ENCODE data around the gene RNF121.

Gene RNF121

DNA sequence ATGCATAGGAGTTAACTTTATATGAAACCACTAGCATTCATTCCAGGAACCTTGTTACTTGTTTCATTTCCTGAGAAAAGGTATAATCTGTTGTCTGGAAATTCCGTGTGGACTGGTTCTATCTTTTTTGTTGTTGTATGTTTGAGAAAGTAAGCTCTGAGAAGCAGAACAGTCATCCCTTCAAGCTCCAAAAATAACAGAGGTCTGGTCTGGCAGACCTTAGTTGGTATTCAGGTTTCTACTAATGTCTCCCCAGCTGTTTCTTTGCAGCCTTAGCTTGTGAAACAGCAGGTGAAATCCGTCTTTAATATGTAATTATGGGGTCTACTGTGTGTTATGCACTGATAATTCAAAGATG is 2.4 kb downstream of the RNF121 start:
- in situ Hi-C loops (cut with HindIII; ENCODE audit: low pct_ligation_motif_present, low pct_unique_long_range_greater_than_20kb, low sequenced_read_pairs), result no loop called here
- DNase-seq, result no peak

DNA sequence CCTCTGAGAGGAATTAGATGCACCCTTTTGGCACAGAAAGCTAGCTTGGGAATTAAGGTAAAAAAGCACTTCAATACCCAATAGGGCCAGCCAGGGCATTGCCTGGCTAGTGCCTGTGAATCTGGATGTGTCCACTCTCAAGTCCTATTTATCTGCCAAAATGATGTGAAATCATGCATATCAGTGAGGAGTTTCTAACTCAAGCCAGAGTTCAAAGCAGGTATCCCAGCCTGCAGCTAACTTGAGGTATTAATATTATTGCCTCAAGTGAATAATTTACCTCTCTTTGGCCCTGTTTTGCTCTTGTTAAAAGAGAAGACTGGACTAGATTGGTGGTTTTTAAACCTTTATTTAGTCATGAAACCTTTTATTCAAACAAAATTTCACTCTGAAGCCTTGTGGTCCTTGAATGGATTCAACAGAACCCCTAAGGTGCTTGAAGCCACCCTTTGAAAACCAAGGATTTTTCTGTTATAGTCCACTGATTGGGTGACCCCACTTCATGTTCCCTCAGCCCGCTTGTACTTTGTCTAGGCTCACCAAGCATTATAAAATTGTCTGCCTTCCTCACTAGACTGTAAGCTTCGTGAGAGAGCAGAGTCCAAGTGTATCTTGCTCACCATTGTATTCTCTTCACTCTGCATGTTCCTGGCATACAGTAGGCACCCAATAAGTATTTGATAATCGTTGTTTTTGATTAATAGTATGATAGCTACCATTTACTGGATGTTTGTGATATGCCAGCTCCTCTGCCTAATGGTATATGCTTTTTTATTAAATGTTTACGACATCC is 4.5 kb downstream of the RNF121 start:
- in situ Hi-C loops (cut with HindIII; ENCODE audit: low pct_ligation_motif_present, low pct_unique_long_range_greater_than_20kb, low sequenced_read_pairs), result no loop called here
- DNase-seq, result peak; percentile 25

DNA sequence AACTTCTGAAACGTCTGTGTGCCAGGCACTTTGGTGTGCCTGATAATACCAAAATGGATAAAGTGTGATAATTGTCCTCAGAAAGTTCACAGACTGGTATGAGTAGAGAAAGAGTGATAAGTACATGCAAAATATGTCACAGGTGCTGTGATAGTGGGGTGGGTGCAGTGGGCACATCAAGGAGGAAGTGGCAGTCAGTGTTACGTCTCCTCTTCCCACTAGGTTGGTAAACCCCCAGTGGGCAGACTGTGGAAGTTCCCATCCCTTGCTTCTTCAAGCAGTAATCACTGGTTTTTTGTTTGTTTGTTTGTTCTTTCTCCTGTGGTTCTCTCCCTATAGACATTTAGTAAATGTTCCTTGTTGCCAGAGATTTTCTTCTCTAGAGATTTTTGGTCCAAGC is 5.4 kb downstream of the RNF121 start:
- in situ Hi-C loops (cut with HindIII; ENCODE audit: low pct_ligation_motif_present, low pct_unique_long_range_greater_than_20kb, low sequenced_read_pairs), result no loop called here
- DNase-seq, result no peak

GRCh38 chr11:71935338-71935925 is 6.6 kb downstream of the RNF121 start:
- in situ Hi-C loops (cut with HindIII; ENCODE audit: low pct_ligation_motif_present, low pct_unique_long_range_greater_than_20kb, low sequenced_read_pairs), result no loop called here
- no peak for DNase-seq

- in situ Hi-C loops (cut with HindIII; ENCODE audit: low pct_ligation_motif_present, low pct_unique_long_range_greater_than_20kb, low sequenced_read_pairs), result no loop called here
Measured at GRCh38 chr11:71936825-71937224, 8.0 kb downstream of the RNF121 start.

DNA sequence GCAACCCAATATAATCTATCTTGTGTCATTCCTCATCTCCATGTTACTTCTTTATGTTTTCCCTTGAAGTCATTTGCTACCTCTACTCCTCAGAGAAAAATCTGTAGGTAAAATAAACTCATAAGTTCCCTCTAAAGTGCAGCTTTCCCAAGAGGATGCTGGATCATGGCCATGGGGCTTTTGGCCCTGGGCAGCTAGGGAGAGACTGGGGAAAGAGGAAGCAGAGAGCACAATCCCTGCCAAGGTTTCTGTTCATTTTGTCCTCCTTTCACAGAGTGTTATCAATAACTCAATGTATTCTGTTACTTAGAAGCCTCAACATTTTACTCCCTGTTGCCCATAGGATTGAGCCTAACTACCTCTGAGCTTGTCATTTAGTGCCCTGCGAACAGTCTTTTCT is 9.0 kb downstream of the RNF121 start:
- no peak for DNase-seq
- in situ Hi-C loops (cut with HindIII; ENCODE audit: low pct_ligation_motif_present, low pct_unique_long_range_greater_than_20kb, low sequenced_read_pairs), result no loop called here

More at GRCh38 chr11:71936825-71937224, 8.0 kb downstream of the RNF121 start:
- DNase-seq, result no peak

DNA sequence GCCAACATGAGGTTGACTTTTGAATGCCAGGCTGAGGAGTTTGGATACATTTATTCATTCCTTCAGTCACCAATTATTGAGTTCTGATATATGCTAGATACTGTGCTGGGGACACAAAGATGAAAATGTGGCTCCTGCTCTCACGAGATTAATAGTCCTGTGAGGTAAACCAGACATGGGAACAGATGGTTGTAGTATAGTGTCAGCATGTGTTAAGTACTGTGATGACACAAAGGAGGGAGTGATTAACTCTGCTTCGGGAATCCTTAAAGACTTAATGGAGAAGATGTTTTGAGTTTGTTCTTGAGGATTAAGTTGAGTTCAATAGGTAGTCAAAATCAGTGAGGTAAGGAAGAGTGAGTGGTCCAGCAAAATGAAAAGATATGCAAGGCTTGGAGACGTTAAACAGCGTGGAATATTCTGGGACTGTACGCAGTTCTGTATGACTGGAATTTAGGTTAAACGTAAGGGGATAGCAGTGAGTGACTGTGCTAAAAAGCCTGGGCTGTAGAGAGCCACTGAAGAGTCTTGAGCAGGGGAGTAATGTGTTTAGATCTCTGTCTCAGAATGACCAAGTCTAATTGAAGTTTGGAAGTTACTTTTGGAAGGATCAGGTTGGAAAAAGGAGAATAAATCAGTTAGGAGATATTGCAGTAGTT is 11.8 kb downstream of the RNF121 start:
- DNase-seq, result no peak
- in situ Hi-C loops (cut with HindIII; ENCODE audit: low pct_ligation_motif_present, low pct_unique_long_range_greater_than_20kb, low sequenced_read_pairs), result no loop called here

- in situ Hi-C loops (cut with HindIII; ENCODE audit: low pct_ligation_motif_present, low pct_unique_long_range_greater_than_20kb, low sequenced_read_pairs), result no loop called here
- peak; percentile 34 for DNase-seq
Measured at GRCh38 chr11:71946144-71946571, 17.3 kb downstream of the RNF121 start.

DNA sequence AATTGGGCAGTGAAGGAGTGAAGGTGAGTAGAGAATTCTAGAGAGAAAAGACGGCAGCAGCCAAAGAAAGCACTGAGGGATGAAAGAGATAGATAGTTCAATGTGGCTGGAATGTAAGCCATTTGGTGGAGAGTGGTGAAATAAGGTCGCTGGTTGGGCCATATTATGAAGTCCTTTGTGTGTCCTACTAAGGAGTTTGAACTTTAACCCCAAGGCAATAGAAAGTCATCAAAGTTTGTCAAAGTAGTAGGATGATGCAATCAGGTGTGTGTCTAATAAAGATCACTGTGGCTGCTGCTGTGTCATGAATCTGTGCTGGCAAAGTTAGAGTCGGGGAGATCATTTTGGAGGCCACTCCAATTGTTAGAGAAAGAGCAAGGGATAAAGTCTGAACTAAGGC is 18.7 kb downstream of the RNF121 start:
- in situ Hi-C loops (cut with HindIII; ENCODE audit: low pct_ligation_motif_present, low pct_unique_long_range_greater_than_20kb, low sequenced_read_pairs), result no loop called here
- DNase-seq, result no peak

DNA sequence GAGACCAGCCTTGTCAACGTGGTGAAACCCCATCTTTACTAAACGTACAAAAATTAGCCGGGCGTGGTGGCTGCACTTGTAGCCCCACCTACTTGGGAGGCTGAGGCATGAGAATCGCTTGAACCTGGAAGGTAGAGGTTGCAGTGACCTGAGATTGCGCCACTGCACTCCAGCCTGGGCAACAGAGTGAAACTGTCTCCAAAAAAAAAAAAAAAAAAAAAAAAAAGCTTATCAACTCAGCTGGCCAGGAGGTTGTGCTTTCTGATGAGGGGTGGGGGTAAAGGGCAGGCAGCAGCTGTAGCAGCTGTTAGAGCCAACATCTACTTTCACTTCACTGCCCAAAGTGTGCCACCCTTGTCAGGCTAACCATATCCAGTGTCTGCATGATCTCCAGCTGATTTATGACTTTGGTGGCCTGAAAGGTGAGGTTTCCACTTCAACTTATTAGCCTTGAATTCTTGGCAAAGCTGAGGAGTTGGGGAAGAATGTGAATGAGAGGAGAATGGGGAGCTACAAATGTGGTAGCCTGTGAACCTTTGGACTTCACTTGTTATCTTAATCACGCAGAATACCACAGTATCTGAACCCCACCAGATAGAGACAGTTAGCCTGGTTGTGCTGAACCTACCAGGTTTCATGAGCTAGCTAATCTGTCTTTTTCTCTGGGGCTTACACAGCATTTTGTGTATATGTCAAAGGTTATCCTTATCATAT is 19.6 kb downstream of the RNF121 start:
- no peak for DNase-seq
- in situ Hi-C loops (cut with HindIII; ENCODE audit: low pct_ligation_motif_present, low pct_unique_long_range_greater_than_20kb, low sequenced_read_pairs), result no loop called here

GRCh38 chr11:71949034-71949433 is 20.2 kb downstream of the RNF121 start:
- DNase-seq, result no peak
- in situ Hi-C loops (cut with HindIII; ENCODE audit: low pct_ligation_motif_present, low pct_unique_long_range_greater_than_20kb, low sequenced_read_pairs), result no loop called here

DNA sequence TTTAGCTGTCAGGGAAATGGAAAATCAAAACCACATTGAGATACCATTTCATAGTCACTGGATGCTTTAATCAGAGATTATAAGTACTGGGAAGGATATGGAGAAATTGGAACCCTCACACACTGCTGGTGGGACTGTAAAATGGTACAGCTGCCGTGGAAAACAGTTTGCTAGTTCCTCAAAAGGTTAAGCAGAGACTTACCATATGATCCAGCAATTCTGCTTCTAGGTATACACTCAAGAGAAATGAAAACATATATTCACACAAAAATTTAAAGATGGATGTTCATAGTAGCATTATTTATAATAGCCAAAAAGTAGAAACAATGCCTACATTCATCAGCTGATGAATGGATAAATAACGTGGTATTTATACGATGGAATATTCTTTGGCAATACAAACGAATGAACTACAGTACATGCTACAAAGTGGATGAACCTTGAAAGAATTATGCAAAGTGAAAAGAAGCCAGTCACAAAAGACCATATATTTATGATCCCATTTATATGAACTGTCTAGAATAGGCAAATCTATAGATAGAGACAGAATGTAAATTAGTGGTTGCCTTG is 23.0 kb downstream of the RNF121 start:
- in situ Hi-C loops (cut with HindIII; ENCODE audit: low pct_ligation_motif_present, low pct_unique_long_range_greater_than_20kb, low sequenced_read_pairs), result no loop called here
- DNase-seq, result no peak

- no peak for DNase-seq
- in situ Hi-C loops (cut with HindIII; ENCODE audit: low pct_ligation_motif_present, low pct_unique_long_range_greater_than_20kb, low sequenced_read_pairs), result no loop called here
Measured at GRCh38 chr11:71955898-71956456, 27.1 kb downstream of the RNF121 start.

GRCh38 chr11:71962428-71963038 is 33.7 kb downstream of the RNF121 start:
- peak; percentile 67 for DNase-seq

DNA sequence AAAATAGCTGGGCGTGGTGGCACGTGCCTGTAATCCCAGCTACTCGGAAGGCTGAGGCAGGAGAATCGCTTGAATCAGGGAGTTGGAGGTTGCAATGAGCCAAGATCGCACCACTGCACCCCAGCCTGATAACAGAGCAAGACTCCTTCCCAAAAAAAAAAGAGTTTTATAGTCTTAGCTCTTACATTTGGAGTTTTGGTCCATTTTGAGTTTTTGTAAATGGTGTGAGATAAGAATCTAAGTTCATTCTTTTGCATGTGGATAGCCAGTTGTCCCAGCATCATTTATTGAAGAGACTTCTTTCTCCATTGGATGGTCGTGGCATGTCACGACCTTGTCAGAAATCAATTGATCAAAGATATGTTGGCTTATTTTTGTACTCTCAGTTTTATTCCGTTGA is 34.6 kb downstream of the RNF121 start:
- in situ Hi-C loops (cut with HindIII; ENCODE audit: low pct_ligation_motif_present, low pct_unique_long_range_greater_than_20kb, low sequenced_read_pairs), result no loop called here
- DNase-seq, result no peak

More at GRCh38 chr11:71962428-71963038, 33.7 kb downstream of the RNF121 start:
- in situ Hi-C loops (cut with HindIII; ENCODE audit: low pct_ligation_motif_present, low pct_unique_long_range_greater_than_20kb, low sequenced_read_pairs), result no loop called here

DNA sequence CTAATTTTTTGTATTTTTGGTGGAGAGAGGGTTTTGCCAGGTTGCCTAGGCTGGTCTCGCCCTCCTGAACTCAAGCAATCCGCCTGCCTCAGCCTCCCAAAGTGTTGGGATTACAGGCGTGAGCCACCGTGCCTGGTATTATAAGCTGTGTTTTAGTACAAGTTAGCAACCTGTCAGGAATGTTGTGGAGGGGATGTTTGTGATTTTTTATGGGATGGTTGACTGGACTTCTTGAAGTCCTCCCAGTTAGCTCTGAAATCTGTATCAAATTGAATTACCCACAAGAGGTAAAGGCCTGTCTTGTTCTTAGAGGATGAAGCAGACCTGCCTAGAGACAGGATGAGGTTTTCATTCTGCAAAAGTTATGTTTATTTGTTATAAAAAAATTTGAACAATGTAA is 35.8 kb downstream of the RNF121 start:
- in situ Hi-C loops (cut with HindIII; ENCODE audit: low pct_ligation_motif_present, low pct_unique_long_range_greater_than_20kb, low sequenced_read_pairs), result no loop called here
- no peak for DNase-seq

GRCh38 chr11:71971680-71972079 is 42.8 kb downstream of the RNF121 start:
- in situ Hi-C loops (cut with HindIII; ENCODE audit: low pct_ligation_motif_present, low pct_unique_long_range_greater_than_20kb, low sequenced_read_pairs), result no loop called here
- DNase-seq, result no peak

- in situ Hi-C loops (cut with HindIII; ENCODE audit: low pct_ligation_motif_present, low pct_unique_long_range_greater_than_20kb, low sequenced_read_pairs), result no loop called here
- no peak for DNase-seq
Measured at GRCh38 chr11:71976551-71976950, 47.7 kb downstream of the RNF121 start.
